Measurements from ENCODE around the gene STAT5B. TPM values are rescaled to one million over a fixed set of nuclear protein-coding genes. Genes with fewer than 3 reads are reported as not detected.
A peak's percentile ranks its signal among the peaks of the same experiment; 100 is the strongest.

The STAT5B gene
- total and polyA plus RNA-seq, 2 of the 13 experiments (the other 11 are each of a cell fraction or from before 2014, with no cell fraction given): 21.0 to 42.8 TPM

- TF ChIP-seq ZNF598 (CRISPR knock-in tag; IDR thresholded peaks at IDR 0.05; ENCODE audit: borderline replicate concordance) (peak; percentile 61; the same call in 1 of the 2 replicates), ZBTB42 (CRISPR knock-in tag; IDR thresholded peaks at IDR 0.05) (no peak), ELF4 (CRISPR knock-in tag; IDR thresholded peaks at IDR 0.05; ENCODE audit: borderline replicate concordance) (no peak), ATRX (CRISPR knock-in tag; IDR thresholded peaks at IDR 0.05; ENCODE audit: borderline replicate concordance) (no peak), ZNF841 (CRISPR knock-in tag; IDR thresholded peaks at IDR 0.05; ENCODE audit: borderline replicate concordance) (no peak), DPF2 (CRISPR knock-in tag; IDR thresholded peaks at IDR 0.05; ENCODE audit: borderline replicate concordance, low read depth) (no peak; the same call in 1 of the 2 replicates), ZNF619 (CRISPR knock-in tag; IDR thresholded peaks at IDR 0.05) (0 out of 2 replicates have a peak, but pooled peaks have one; percentile 83), CHCHD3 (CRISPR knock-in tag; IDR thresholded peaks at IDR 0.05) (no peak), CAMTA2 (CRISPR knock-in tag; IDR thresholded peaks at IDR 0.05; ENCODE audit: borderline replicate concordance) (no peak), CBX1 (IDR thresholded peaks at IDR 0.05; ENCODE audit: low read depth) (no peak), ZNF24 (IDR thresholded peaks at IDR 0.05) (no peak), SOX13 (IDR thresholded peaks at IDR 0.05) (no peak), SOX13 (CRISPR knock-in tag; conservative IDR thresholded peaks at IDR 0.05 in 1 of 2, IDR thresholded peaks at IDR 0.05 in 1 of 2) (no peak), BORCS8-MEF2B (CRISPR knock-in tag; IDR thresholded peaks at IDR 0.05) (peak; percentile 64), FOSL2 (CRISPR knock-in tag; IDR thresholded peaks at IDR 0.05) (peak; percentile 7; the same call in 1 of the 2 replicates), HDAC6 (IDR thresholded peaks at IDR 0.05; ENCODE audit: low read depth, low read length) (no peak), NONO (IDR thresholded peaks at IDR 0.05) (no peak), NONO (CRISPR knock-in tag; conservative IDR thresholded peaks at IDR 0.05) (peak; percentile 42; the same call in 1 of the 2 replicates), ZNF737 (CRISPR knock-in tag; IDR thresholded peaks at IDR 0.05; ENCODE audit: borderline replicate concordance) (no peak), NFYB (CRISPR knock-in tag; IDR thresholded peaks at IDR 0.05) (no peak), HMG20B (CRISPR knock-in tag; conservative IDR thresholded peaks at IDR 0.05) (no peak), ZNF225 (CRISPR knock-in tag; IDR thresholded peaks at IDR 0.05) (peak; percentile 48; the same call in 1 of the 2 replicates), CC2D1A (CRISPR knock-in tag; IDR thresholded peaks at IDR 0.05) (no peak), MYC (CRISPR knock-in tag; IDR thresholded peaks at IDR 0.05; ENCODE audit: borderline replicate concordance) (peak; percentile 46), THAP9 (CRISPR knock-in tag; IDR thresholded peaks at IDR 0.05; ENCODE audit: borderline replicate concordance) (no peak)
- TF ChIP-seq, protein P1, sequence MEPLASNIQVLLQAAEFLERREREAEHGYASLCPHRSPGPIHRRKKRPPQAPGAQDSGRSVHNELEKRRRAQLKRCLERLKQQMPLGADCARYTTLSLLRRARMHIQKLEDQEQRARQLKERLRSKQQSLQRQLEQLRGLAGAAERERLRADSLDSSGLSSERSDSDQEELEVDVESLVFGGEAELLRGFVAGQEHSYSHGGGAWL (CRISPR knock-in tag; IDR thresholded peaks at IDR 0.05): 0 out of 2 replicates have a peak, but pooled peaks have one; percentile 11
- TF ChIP-seq, protein P2, sequence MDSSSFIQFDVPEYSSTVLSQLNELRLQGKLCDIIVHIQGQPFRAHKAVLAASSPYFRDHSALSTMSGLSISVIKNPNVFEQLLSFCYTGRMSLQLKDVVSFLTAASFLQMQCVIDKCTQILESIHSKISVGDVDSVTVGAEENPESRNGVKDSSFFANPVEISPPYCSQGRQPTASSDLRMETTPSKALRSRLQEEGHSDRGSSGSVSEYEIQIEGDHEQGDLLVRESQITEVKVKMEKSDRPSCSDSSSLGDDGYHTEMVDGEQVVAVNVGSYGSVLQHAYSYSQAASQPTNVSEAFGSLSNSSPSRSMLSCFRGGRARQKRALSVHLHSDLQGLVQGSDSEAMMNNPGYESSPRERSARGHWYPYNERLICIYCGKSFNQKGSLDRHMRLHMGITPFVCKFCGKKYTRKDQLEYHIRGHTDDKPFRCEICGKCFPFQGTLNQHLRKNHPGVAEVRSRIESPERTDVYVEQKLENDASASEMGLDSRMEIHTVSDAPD (CRISPR knock-in tag; IDR thresholded peaks at IDR 0.05): no peak
Observed at GRCh38 chr17:42304187-42305030, 28.2 kb upstream of the STAT5B start (continued).
